Islet of Langerhans (tissue), 1 donor: ENCODE results near the gene LAMC2.
"Not testable (repeated sequence)": the region's sequence is repeated elsewhere in the genome, so short reads cannot be mapped to it uniquely, and the experiment has no call there.

Experiments used
- FAIRE-seq: peaks from one replicate; lab custom pipeline; 2011; peaks lifted over from hg19 to GRCh38; lab: Jason Lieb, UNC

LAMC2 gene

GRCh38 chr1:183263886-183264602 lies 78.0 kb downstream of the LAMC2 start:
- FAIRE-seq, result no peak

- FAIRE-seq, result no peak
These were observed 81.8 kb downstream of the LAMC2 start for GRCh38 chr1:183267646-183268431.

- no peak for FAIRE-seq
These were observed 84.6 kb downstream of the LAMC2 start for GRCh38 chr1:183270541-183271141.

- FAIRE-seq, result no peak
These were observed 86.4 kb downstream of the LAMC2 start for GRCh38 chr1:183272390-183272848.

- FAIRE-seq, result no peak
These were observed 87.2 kb downstream of the LAMC2 start for GRCh38 chr1:183273300-183273699.

- FAIRE-seq, result not testable (repeated sequence)
These were observed 87.9 kb downstream of the LAMC2 start for GRCh38 chr1:183273984-183274383.

GRCh38 chr1:183274836-183275235 lies 88.8 kb downstream of the LAMC2 start:
- FAIRE-seq, result no peak

GRCh38 chr1:183275322-183275721 lies 89.3 kb downstream of the LAMC2 start:
- FAIRE-seq, result no peak

- no peak for FAIRE-seq
These were observed 90.5 kb downstream of the LAMC2 start for GRCh38 chr1:183276386-183277080.

- FAIRE-seq, result no peak
These were observed 92.0 kb downstream of the LAMC2 start for GRCh38 chr1:183277821-183278738.

GRCh38 chr1:183278739-183279591 lies 92.9 kb downstream of the LAMC2 start:
- no peak for FAIRE-seq

- no peak for FAIRE-seq
These were observed 93.8 kb downstream of the LAMC2 start for GRCh38 chr1:183279835-183280234.

- FAIRE-seq, result no peak
These were observed 95.0 kb downstream of the LAMC2 start for GRCh38 chr1:183281039-183281438.

- FAIRE-seq, result peak; percentile 58
These were observed 95.6 kb downstream of the LAMC2 start for GRCh38 chr1:183281553-183282091.

- no peak for FAIRE-seq
These were observed 96.2 kb downstream of the LAMC2 start for GRCh38 chr1:183282101-183282855.

- FAIRE-seq, result no peak
These were observed 97.2 kb downstream of the LAMC2 start for GRCh38 chr1:183283286-183283685.

- no peak for FAIRE-seq
These were observed 98.0 kb downstream of the LAMC2 start for GRCh38 chr1:183284086-183284485.

GRCh38 chr1:183285256-183285655 lies 99.2 kb downstream of the LAMC2 start:
- FAIRE-seq, result no peak

GRCh38 chr1:183285746-183286145 lies 99.7 kb downstream of the LAMC2 start:
- no peak for FAIRE-seq
